VCaP (cell line): ENCODE results near the gene HOXD4.

Experiments used
- H3K27ac ChIP-seq: fragments of 450-650 bp; 2 replicates; pipeline ENCODE4 v1.5.1; 2017
- CTCF ChIP-seq: fragments of 450-650 bp; conservative IDR thresholded peaks from 2 replicates; pipeline ENCODE4 v1.5.1; 2017; ENCODE audit warnings: mild to moderate bottlenecking, moderate library complexity

The HOXD4 gene

GRCh38 chr2:176136374-176137251 lies 14.7 kb upstream of the HOXD4 start:
- H3K27ac ChIP-seq = peak overlapping the region; percentile 79

GRCh38 chr2:176137252-176137580 lies 14.1 kb upstream of the HOXD4 start:
- H3K27ac ChIP-seq = peak overlapping the region; percentile 79
- TF ChIP-seq CTCF = no peak

More at GRCh38 chr2:176136374-176137251, 14.7 kb upstream of the HOXD4 start:
- 0 out of 2 replicates have a peak, but pooled peaks have one; percentile 17 for TF ChIP-seq CTCF

- no peak for TF ChIP-seq CTCF
- no peak overlapping the region for H3K27ac ChIP-seq
Observed at GRCh38 chr2:176137906-176138305, 13.4 kb upstream of the HOXD4 start.

- no peak overlapping the region for H3K27ac ChIP-seq
- no peak for TF ChIP-seq CTCF
Observed at GRCh38 chr2:176138526-176138922, 12.8 kb upstream of the HOXD4 start.

- no peak overlapping the region for H3K27ac ChIP-seq
- no peak for TF ChIP-seq CTCF
Observed at GRCh38 chr2:176138923-176139660, 12.3 kb upstream of the HOXD4 start.

- TF ChIP-seq CTCF = no peak
- peak overlapping the region; percentile 47; the same call in 1 of the 2 replicates for H3K27ac ChIP-seq
Observed at GRCh38 chr2:176139661-176140512, 11.5 kb upstream of the HOXD4 start.
